ENCODE data around the gene HTT. TPM values are rescaled to one million over a fixed set of nuclear protein-coding genes. Genes with fewer than 3 reads are reported as not detected.
A peak's percentile ranks its signal among the peaks of the same experiment; 100 is the strongest.

The HTT gene
- total and polyA plus RNA-seq, 9 of the 15 experiments (the other 6 are each of a cell fraction or from before 2014, with no cell fraction given) = 0.66 to 31.6 (median 14.7) TPM

- CTCF ChIA-PET (ENCODE audit: low intra/inter-chr PET ratio) = no interaction called here
- ATAC-seq (no peak), FAIRE-seq (no peak), DNase-seq (ENCODE audit: extremely low read depth in 1 of 4, low spot score in 3 of 4) (no peak)
- intact Hi-C loops (cut with micrococcal nuclease) = no loop called here
- Histone ChIP-seq H3K4me1 (replicated peaks in 1 of 2; ENCODE audit: control insufficient read depth in 2 of 2, insufficient read depth in 2 of 2, low read length in 2 of 2) (peaks cover 0 to 4% of the 10 kb centered on the region in 2 experiments; a peak in 1 of 5 replicates), H3K4me3 (no peak overlapping the region), H4K20me1 (replicated peaks; ENCODE audit: control insufficient read depth, insufficient read depth, low read length) (no peaks in the 10 kb centered on the region), H3K9me1 (ENCODE audit: control insufficient read depth, insufficient read depth, low read length) (no peaks in the 10 kb centered on the region), H3K79me2 (ENCODE audit: control insufficient read depth, insufficient read depth, low read length) (no peaks in the 10 kb centered on the region), H3K36me3 (ENCODE audit: control insufficient read depth, insufficient read depth, low read length) (peaks cover 49% of the 10 kb centered on the region; the same call in 2 of the 3 replicates), H3K9me3 (replicated peaks; ENCODE audit: control insufficient read depth, insufficient read depth, low read depth, low read length) (no peaks in the 10 kb centered on the region), H2AFZ (ENCODE audit: low read depth, low read length) (no peak overlapping the region), H3K9ac (ENCODE audit: insufficient read depth in 1 of 2, low read depth in 2 of 2, low read length in 2 of 2) (no peak overlapping the region), H3K4me2 (ENCODE audit: insufficient read depth, low read length) (no peak overlapping the region), H3K27me3 (ENCODE audit: control insufficient read depth in 2 of 2, insufficient read depth in 2 of 2, low read length in 2 of 2) (no peaks in the 10 kb centered on the region), H3K27ac (ENCODE audit: extremely low read depth, low read depth, low read length) (no peak overlapping the region)
- no TSS peak for BruUV-seq (replicated peaks)
- TF ChIP-seq ZC3H8 (IDR thresholded peaks at IDR 0.05) = no peak
- TF ChIP-seq HMBOX1 (IDR thresholded peaks at IDR 0.05) = no peak
- no peak for TF ChIP-seq ZNF785 (CRISPR knock-in tag; IDR thresholded peaks at IDR 0.05)
- no peak for TF ChIP-seq WHSC1 (IDR thresholded peaks at IDR 0.05; ENCODE audit: low read length)
- POLR2A ChIA-PET = interaction anchor here (0.6 kb wide), 1 partner anchor 16 kb away, joined by 3 read pairs; no protein-coding TSS in a partner anchor
- in situ Hi-C loops (cut with MboI) = no loop called here
- WGBS (ENCODE audit: insufficient coverage, low coverage, missing lambda C conversion rate) = 75% methylated on average over 8 of the region's 8 CpGs
Observed at GRCh38 chr4:3220476-3221183, 146.1 kb downstream of the HTT start.

GRCh38 chr4:3221184-3221494, 146.7 kb downstream of the HTT start:
- H3K9me3 ChIP-seq (replicated peaks; ENCODE audit: control insufficient read depth, insufficient read depth, low read depth, low read length) = no peaks in the 10 kb centered on the region
- WGBS (ENCODE audit: insufficient coverage, low coverage, missing lambda C conversion rate) = 76% methylated on average over 8 of the region's 8 CpGs
- H3K36me3 ChIP-seq (ENCODE audit: control insufficient read depth, insufficient read depth, low read length) = peaks cover 47% of the 10 kb centered on the region; the same call in 2 of the 3 replicates
- H3K4me1 ChIP-seq (replicated peaks in 1 of 2; ENCODE audit: control insufficient read depth in 2 of 2, insufficient read depth in 2 of 2, low read length in 2 of 2) = peaks cover 0 to 4% of the 10 kb centered on the region in 2 experiments; a peak in 1 of 5 replicates
- 0 out of 4 replicates have a peak overlapping the region, but pooled peaks of 1 of the 2 experiments have one; percentile 43 for H3K9ac ChIP-seq (ENCODE audit: insufficient read depth in 1 of 2, low read depth in 2 of 2, low read length in 2 of 2)
- no peaks in the 10 kb centered on the region for H3K79me2 ChIP-seq (ENCODE audit: control insufficient read depth, insufficient read depth, low read length)
- no peak overlapping the region for H3K4me2 ChIP-seq (ENCODE audit: insufficient read depth, low read length)
- ChIA-PET CTCF (ENCODE audit: low intra/inter-chr PET ratio) (no interaction called here), POLR2A (interaction anchor here (0.6 kb wide), 1 partner anchor 15 kb away, joined by 3 read pairs; no protein-coding TSS in a partner anchor)
- no peak overlapping the region for H3K27ac ChIP-seq (ENCODE audit: extremely low read depth, low read depth, low read length)
- no peak overlapping the region for H2AFZ ChIP-seq (ENCODE audit: low read depth, low read length)
- TF ChIP-seq IRF9 (tag; IDR thresholded peaks at IDR 0.05) (no peak), PCBP1 (IDR thresholded peaks at IDR 0.05; ENCODE audit: low read depth, low read length, poor library complexity, severe bottlenecking) (no peak), KAT2B (IDR thresholded peaks at IDR 0.05; ENCODE audit: low read depth, low read length) (no peak)
- H3K27me3 ChIP-seq (ENCODE audit: control insufficient read depth in 2 of 2, insufficient read depth in 2 of 2, low read length in 2 of 2) = no peaks in the 10 kb centered on the region
- DNase-seq (ENCODE audit: extremely low read depth in 1 of 4, low spot score in 3 of 4) = no peak
- FAIRE-seq = no peak
- in situ Hi-C loops (cut with MboI) (no loop called here), intact Hi-C loops (cut with micrococcal nuclease) (no loop called here)
- no peaks in the 10 kb centered on the region for H3K9me1 ChIP-seq (ENCODE audit: control insufficient read depth, insufficient read depth, low read length)
- H3K4me3 ChIP-seq = no peak overlapping the region
- ATAC-seq = no peak
- no peaks in the 10 kb centered on the region for H4K20me1 ChIP-seq (replicated peaks; ENCODE audit: control insufficient read depth, insufficient read depth, low read length)
- BruUV-seq (replicated peaks) = no TSS peak
